PFSK-1 (cell line): ENCODE measurements around the gene GREM2.

ENCODE experiments used
- FOXP2 ChIP-seq: optimal IDR thresholded peaks from 2 replicates; pipeline ENCODE3; 2011; ENCODE audit warnings: borderline replicate concordance, control low read depth, inconsistent platforms; ENCODE audit not compliant: insufficient read depth; ENCODE audit errors: extremely low read length, extremely low read depth
- POLR2AphosphoS5 ChIP-seq: IDR thresholded peaks from 2 replicates; pipeline ENCODE4 v1.6.1; 2012; ENCODE audit warnings: low read depth, mild to moderate bottlenecking, control low read depth, low read length, moderate library complexity
- REST ChIP-seq, 2 experiments: IDR thresholded peaks; 2 replicates each; pipeline versions ENCODE4 v1.6.1 to v1.8.0; 2011 to 2012; ENCODE audit warnings: low read depth in 2 of 2, low read length in 2 of 2, control low read depth in 1 of 2, inconsistent platforms in 1 of 2, mild to moderate bottlenecking in 1 of 2, moderate library complexity in 1 of 2; ENCODE audit not compliant: insufficient read depth in 1 of 2
- SIN3A ChIP-seq: IDR thresholded peaks from 2 replicates; pipeline ENCODE4 v1.6.1; 2012; ENCODE audit warnings: mild to moderate bottlenecking, low read length, moderate library complexity, borderline replicate concordance; ENCODE audit not compliant: insufficient read depth
- TAF1 ChIP-seq: IDR thresholded peaks from 2 replicates; pipeline ENCODE4 v1.6.1; 2012; ENCODE audit warnings: low read length, control low read depth, borderline replicate concordance; ENCODE audit not compliant: insufficient read depth

Gene GREM2

GRCh38 chr1:240572328-240572727 is 39.6 kb downstream of the GREM2 start:
- TF ChIP-seq TAF1 (no peak), REST (IDR thresholded peaks at IDR 0.05; ENCODE audit: insufficient read depth in 1 of 2, low read depth in 2 of 2, low read length in 2 of 2) (no peak), SIN3A (no peak), POLR2AphosphoS5 (no peak), FOXP2 (no peak)

- no peak for TF ChIP-seq FOXP2
- no peak for TF ChIP-seq TAF1
- no peak for TF ChIP-seq POLR2AphosphoS5
- no peak for TF ChIP-seq SIN3A
- TF ChIP-seq REST (IDR thresholded peaks at IDR 0.05; ENCODE audit: insufficient read depth in 1 of 2, low read depth in 2 of 2, low read length in 2 of 2), result no peak
Measured at GRCh38 chr1:240571782-240572181, 40.2 kb downstream of the GREM2 start.

- no peak for TF ChIP-seq POLR2AphosphoS5
Measured at GRCh38 chr1:240567066-240567465, 44.9 kb downstream of the GREM2 start.

GRCh38 chr1:240562779-240563178 is 49.2 kb downstream of the GREM2 start:
- no peak for TF ChIP-seq FOXP2
- TF ChIP-seq REST (IDR thresholded peaks at IDR 0.05; ENCODE audit: insufficient read depth in 1 of 2, low read depth in 2 of 2, low read length in 2 of 2), result no peak
- TF ChIP-seq TAF1, result no peak
- no peak for TF ChIP-seq POLR2AphosphoS5

- TF ChIP-seq FOXP2 (no peak), POLR2AphosphoS5 (no peak), SIN3A (no peak), TAF1 (no peak)
Measured at GRCh38 chr1:240562111-240562590, 49.8 kb downstream of the GREM2 start.

- TF ChIP-seq SIN3A, result no peak
- TF ChIP-seq REST (IDR thresholded peaks at IDR 0.05; ENCODE audit: insufficient read depth in 1 of 2, low read depth in 2 of 2, low read length in 2 of 2), result no peak
- TF ChIP-seq FOXP2, result no peak
- TF ChIP-seq POLR2AphosphoS5, result no peak
- no peak for TF ChIP-seq TAF1
Measured at GRCh38 chr1:240559781-240560180, 52.2 kb downstream of the GREM2 start.
